ENCODE results near the gene OMP.
A peak's percentile ranks its signal among the peaks of the same experiment; 100 is the strongest.

OMP gene

GRCh38 chr11:77071671-77072605 lies 30.7 kb upstream of the OMP start:
- peak overlapping the region; percentile 75 for H3K4me2 ChIP-seq (ENCODE audit: low read depth, low read length, poor library complexity, severe bottlenecking)
- no peaks in the 10 kb centered on the region for H3F3A ChIP-seq (ENCODE audit: low read depth)
- no peak overlapping the region for H2AFZ ChIP-seq (ENCODE audit: low read length)
- peak overlapping the region; percentile 60 for H3K4me3 ChIP-seq (ENCODE audit: low read length, poor library complexity, severe bottlenecking)
- H3K79me2 ChIP-seq (ENCODE audit: insufficient read depth, low read length) = peaks cover 44% of the 10 kb centered on the region
- H3K27me3 ChIP-seq (ENCODE audit: insufficient read depth, low read length, poor library complexity, severe bottlenecking) = no peaks in the 10 kb centered on the region
- H3K4me1 ChIP-seq (ENCODE audit: insufficient read depth, low read length, poor library complexity, severe bottlenecking) = peaks cover 87% of the 10 kb centered on the region
- H4K20me1 ChIP-seq (ENCODE audit: insufficient read depth, low read length, poor library complexity, severe bottlenecking) = peaks cover 7% of the 10 kb centered on the region
- no peaks in the 10 kb centered on the region for H3K36me3 ChIP-seq (ENCODE audit: insufficient read depth, low read length)
- no peaks in the 10 kb centered on the region for H3K9me2 ChIP-seq (replicated peaks; ENCODE audit: low read depth, low read length)
- TF ChIP-seq EZH2phosphoT487 (IDR thresholded peaks at IDR 0.05; ENCODE audit: borderline replicate concordance) (no peak), CTCF (conservative IDR thresholded peaks at IDR 0.05; ENCODE audit: low read length) (no peak)
- H3K9ac ChIP-seq (ENCODE audit: low read depth, low read length, poor library complexity, severe bottlenecking) = peak overlapping the region; percentile 12
- no peaks in the 10 kb centered on the region for H3K9me3 ChIP-seq (ENCODE audit: insufficient read depth, low read depth, low read length)

GRCh38 chr11:77072851-77073327 lies 29.8 kb upstream of the OMP start:
- H4K20me1 ChIP-seq (ENCODE audit: insufficient read depth, low read length, poor library complexity, severe bottlenecking) = peaks cover 2% of the 10 kb centered on the region
- H3K36me3 ChIP-seq (ENCODE audit: insufficient read depth, low read length) = no peaks in the 10 kb centered on the region
- TF ChIP-seq CTCF (conservative IDR thresholded peaks at IDR 0.05; ENCODE audit: low read length) (no peak), EZH2phosphoT487 (IDR thresholded peaks at IDR 0.05; ENCODE audit: borderline replicate concordance) (no peak)
- no peaks in the 10 kb centered on the region for H3K27me3 ChIP-seq (ENCODE audit: insufficient read depth, low read length, poor library complexity, severe bottlenecking)
- H3K4me2 ChIP-seq (ENCODE audit: low read depth, low read length, poor library complexity, severe bottlenecking) = peak overlapping the region; percentile 75
- no peak overlapping the region for H2AFZ ChIP-seq (ENCODE audit: low read length)
- no peaks in the 10 kb centered on the region for H3K9me3 ChIP-seq (ENCODE audit: insufficient read depth, low read depth, low read length)
- peaks cover 81% of the 10 kb centered on the region for H3K4me1 ChIP-seq (ENCODE audit: insufficient read depth, low read length, poor library complexity, severe bottlenecking)
- H3K9me2 ChIP-seq (replicated peaks; ENCODE audit: low read depth, low read length) = no peaks in the 10 kb centered on the region
- peaks cover 36% of the 10 kb centered on the region for H3K79me2 ChIP-seq (ENCODE audit: insufficient read depth, low read length)
- H3K4me3 ChIP-seq (ENCODE audit: low read length, poor library complexity, severe bottlenecking) = peak overlapping the region; percentile 60
- H3K9ac ChIP-seq (ENCODE audit: low read depth, low read length, poor library complexity, severe bottlenecking) = peak overlapping the region; percentile 80
- H3F3A ChIP-seq (ENCODE audit: low read depth) = no peaks in the 10 kb centered on the region

GRCh38 chr11:77073328-77074001 lies 29.2 kb upstream of the OMP start:
- peak; percentile 51 for TF ChIP-seq CTCF (conservative IDR thresholded peaks at IDR 0.05; ENCODE audit: low read length)
- no peak for TF ChIP-seq EZH2phosphoT487 (IDR thresholded peaks at IDR 0.05; ENCODE audit: borderline replicate concordance)
- peak overlapping the region; percentile 75 for H3K4me2 ChIP-seq (ENCODE audit: low read depth, low read length, poor library complexity, severe bottlenecking)
- H3K9me3 ChIP-seq (ENCODE audit: insufficient read depth, low read depth, low read length) = no peaks in the 10 kb centered on the region
- no peaks in the 10 kb centered on the region for H4K20me1 ChIP-seq (ENCODE audit: insufficient read depth, low read length, poor library complexity, severe bottlenecking)
- H3F3A ChIP-seq (ENCODE audit: low read depth) = no peaks in the 10 kb centered on the region
- H3K9me2 ChIP-seq (replicated peaks; ENCODE audit: low read depth, low read length) = no peaks in the 10 kb centered on the region
- peaks cover 75% of the 10 kb centered on the region for H3K4me1 ChIP-seq (ENCODE audit: insufficient read depth, low read length, poor library complexity, severe bottlenecking)
- no peaks in the 10 kb centered on the region for H3K36me3 ChIP-seq (ENCODE audit: insufficient read depth, low read length)
- peak overlapping the region; percentile 80 for H3K9ac ChIP-seq (ENCODE audit: low read depth, low read length, poor library complexity, severe bottlenecking)
- peak overlapping the region; percentile 60 for H3K4me3 ChIP-seq (ENCODE audit: low read length, poor library complexity, severe bottlenecking)
- peaks cover 39% of the 10 kb centered on the region for H3K79me2 ChIP-seq (ENCODE audit: insufficient read depth, low read length)
- H2AFZ ChIP-seq (ENCODE audit: low read length) = no peak overlapping the region
- H3K27me3 ChIP-seq (ENCODE audit: insufficient read depth, low read length, poor library complexity, severe bottlenecking) = no peaks in the 10 kb centered on the region
